HCT116 (cell line): ENCODE results near the gene SRCAP.

Experiments used
- CEBPB ChIP-seq: IDR thresholded peaks from 2 replicates; pipeline ENCODE4 v1.6.1; 2012; ENCODE audit warnings: low read depth
- EZH2phosphoT487 ChIP-seq: fragments of 200-600 bp; IDR thresholded peaks from 2 replicates; pipeline ENCODE4 v1.6.1; 2018; ENCODE audit warnings: antibody characterized with exemption, borderline replicate concordance
- POLR2A ChIP-seq: IDR thresholded peaks from 2 replicates; pipeline ENCODE4 v1.7.0; 2011; ENCODE audit warnings: borderline replicate concordance; ENCODE audit not compliant: insufficient read depth, insufficient read length; ENCODE audit errors: extremely low read depth
- SP1 ChIP-seq: IDR thresholded peaks from 2 replicates; pipeline ENCODE4 v1.6.1; 2012; ENCODE audit warnings: low read depth
- YY1 ChIP-seq: IDR thresholded peaks from 2 replicates; pipeline ENCODE4 v1.6.1; 2011; ENCODE audit warnings: low read length, low read depth, moderate library complexity, mild to moderate bottlenecking; ENCODE audit not compliant: insufficient replicate concordance; ENCODE audit errors: extremely low read depth
- TF ChIP-seq, protein P1 (sequence below), 3 experiments: fragments of 200-600 bp in 1 of 3; sonication (generic) in 1 of 3; IDR thresholded peaks in 2 of 3; conservative IDR thresholded peaks in 1 of 3; 2 replicates each; pipeline ENCODE4 v1.5.1; 2012 to 2017; ENCODE audit warnings: low read depth in 2 of 3, low read length in 2 of 3, antibody characterized with exemption in 1 of 3, borderline replicate concordance in 1 of 3, control low read depth in 1 of 3, mild to moderate bottlenecking in 1 of 3, mixed read lengths in 1 of 3, mixed run types in 1 of 3, moderate library complexity in 1 of 3; ENCODE audit not compliant: insufficient read depth in 1 of 3

DNA sequence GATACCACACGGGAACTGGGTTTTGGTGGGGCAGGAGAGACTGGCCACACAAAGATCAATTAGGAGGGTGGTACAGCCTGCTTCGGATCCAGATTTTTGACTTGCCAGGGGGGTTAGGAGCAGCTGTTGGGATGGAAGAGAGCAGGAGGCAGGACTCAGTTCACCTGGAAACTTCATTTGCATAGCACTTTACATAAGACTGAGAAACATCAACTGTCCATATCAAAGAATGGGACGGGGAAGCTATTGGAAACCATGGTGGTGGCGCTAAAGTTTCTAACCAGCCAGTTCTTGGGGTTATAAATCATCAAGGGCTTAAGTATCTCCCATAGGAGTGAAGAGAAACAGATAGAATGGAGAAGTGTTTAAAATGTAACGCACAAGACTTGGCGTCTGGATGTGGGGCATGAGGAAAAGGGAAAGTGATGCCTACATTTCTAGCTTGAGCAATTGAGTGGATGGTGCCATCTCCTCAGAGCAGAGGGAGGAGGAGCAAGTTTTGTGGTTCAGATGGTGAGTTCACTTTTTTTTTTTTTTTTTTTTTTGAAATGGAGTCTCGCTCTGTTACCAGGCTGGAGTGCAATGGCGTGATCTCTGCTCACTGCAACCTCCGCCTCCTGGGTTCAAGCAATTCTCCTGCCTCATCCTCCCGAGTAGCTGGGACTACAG is 6.4 kb upstream of the SRCAP start:
- TF ChIP-seq EZH2phosphoT487: no peak
- TF ChIP-seq, protein P1, sequence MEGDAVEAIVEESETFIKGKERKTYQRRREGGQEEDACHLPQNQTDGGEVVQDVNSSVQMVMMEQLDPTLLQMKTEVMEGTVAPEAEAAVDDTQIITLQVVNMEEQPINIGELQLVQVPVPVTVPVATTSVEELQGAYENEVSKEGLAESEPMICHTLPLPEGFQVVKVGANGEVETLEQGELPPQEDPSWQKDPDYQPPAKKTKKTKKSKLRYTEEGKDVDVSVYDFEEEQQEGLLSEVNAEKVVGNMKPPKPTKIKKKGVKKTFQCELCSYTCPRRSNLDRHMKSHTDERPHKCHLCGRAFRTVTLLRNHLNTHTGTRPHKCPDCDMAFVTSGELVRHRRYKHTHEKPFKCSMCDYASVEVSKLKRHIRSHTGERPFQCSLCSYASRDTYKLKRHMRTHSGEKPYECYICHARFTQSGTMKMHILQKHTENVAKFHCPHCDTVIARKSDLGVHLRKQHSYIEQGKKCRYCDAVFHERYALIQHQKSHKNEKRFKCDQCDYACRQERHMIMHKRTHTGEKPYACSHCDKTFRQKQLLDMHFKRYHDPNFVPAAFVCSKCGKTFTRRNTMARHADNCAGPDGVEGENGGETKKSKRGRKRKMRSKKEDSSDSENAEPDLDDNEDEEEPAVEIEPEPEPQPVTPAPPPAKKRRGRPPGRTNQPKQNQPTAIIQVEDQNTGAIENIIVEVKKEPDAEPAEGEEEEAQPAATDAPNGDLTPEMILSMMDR (IDR thresholded peaks at IDR 0.05 in 2 of 3, conservative IDR thresholded peaks at IDR 0.05 in 1 of 3; ENCODE audit: borderline replicate concordance in 1 of 3, insufficient read depth in 1 of 3, low read depth in 2 of 3, low read length in 2 of 3): no peak
- TF ChIP-seq CEBPB: no peak
- no peak for TF ChIP-seq POLR2A
- TF ChIP-seq SP1: no peak
- TF ChIP-seq YY1: no peak
